HG02678 (cell line): ENCODE measurements around the gene RIN2.

Experiments used
- ATAC-seq: cut with Tn5 transposase; IDR thresholded peaks from one replicate; pipeline ENCODE4 v1.9.1; 2021; ENCODE audit warnings: mild to moderate bottlenecking, moderate library complexity; ENCODE audit not compliant: unreplicated experiment

RIN2 gene

GRCh38 chr20:19758133-19758500 is at the start of gene RIN2:
TSS of gene RIN2 (plus strand) at chr20:19758258. CDS start at chr20:19889602, 131,344 bp downstream.
- ATAC-seq: no peak

DNA sequence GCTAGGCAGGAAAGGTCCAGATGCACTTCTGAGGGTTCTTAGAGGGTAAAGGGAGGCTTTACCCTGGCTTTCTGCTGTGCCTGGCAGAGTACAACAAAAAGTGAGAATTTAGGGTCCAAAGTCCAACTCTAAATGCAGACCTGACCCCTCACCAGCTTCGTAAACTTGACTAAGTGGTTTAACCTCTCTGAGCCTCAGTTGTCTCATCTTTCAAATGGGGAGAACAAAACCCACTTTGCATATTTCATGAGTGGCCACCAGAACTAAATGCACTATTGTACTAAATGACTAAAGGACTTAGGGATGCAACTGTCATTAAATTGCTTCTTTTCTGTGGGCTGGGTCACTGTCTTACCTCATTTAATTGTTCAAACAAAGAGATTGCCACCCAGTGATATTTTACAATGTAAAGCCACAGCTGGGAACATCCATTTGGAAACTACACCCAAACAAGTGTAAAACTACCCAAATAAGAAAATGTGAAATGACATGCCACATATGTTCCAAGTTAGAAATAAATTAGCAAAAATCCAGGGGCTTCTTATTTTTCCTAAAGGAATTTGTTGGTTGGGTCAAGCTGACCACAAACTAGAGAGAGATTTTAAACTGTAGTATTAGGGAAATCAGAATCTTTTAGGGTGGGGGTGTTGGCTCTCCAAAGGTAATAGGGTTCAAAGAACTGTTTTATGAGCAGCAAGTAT is 48.3 kb upstream of the RIN2 start:
- ATAC-seq: no peak

GRCh38 chr20:19710336-19711120 is 47.5 kb upstream of the RIN2 start:
- no peak for ATAC-seq

DNA sequence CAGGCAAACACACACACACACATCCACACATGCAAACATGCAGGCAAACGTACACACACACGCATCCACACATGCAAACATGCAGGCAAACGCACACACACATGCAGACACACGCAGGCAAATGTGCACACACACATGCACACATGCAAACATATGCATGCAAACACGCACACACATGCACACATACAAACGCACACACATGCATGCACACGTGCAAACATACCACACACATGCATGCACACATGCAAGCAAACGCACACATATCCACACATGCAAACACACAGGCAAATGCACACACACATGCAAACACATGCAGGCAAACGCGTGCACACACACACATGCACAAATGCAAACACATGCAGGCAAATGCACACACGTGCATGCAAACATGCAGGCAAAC is 46.9 kb upstream of the RIN2 start:
- no peak for ATAC-seq

DNA sequence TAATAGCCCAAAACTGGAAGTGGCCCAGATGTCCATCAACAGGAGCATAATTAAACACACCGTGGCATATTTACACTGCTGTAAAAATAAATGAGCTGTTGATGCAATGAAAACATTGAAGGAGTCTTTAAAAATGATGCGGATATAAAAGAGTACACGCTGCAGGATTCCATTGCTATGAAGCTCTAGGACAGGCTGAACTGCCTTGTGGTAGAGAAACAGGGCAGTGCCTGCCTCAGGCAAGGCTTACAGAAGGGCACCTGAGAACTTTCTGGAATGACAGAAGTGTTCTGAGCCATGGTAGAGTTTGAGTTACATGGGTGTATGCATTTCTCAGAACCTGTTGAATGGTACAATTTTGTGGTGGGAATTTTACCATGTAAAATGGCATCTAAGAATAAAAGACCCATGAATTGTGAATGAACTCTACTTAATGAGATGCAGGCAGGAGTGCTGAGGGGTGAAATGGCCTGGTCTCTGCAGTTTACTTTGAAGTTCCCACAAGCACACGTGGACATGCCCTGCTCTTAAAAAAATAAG is 45.3 kb upstream of the RIN2 start:
- no peak for ATAC-seq

GRCh38 chr20:19713822-19714578 is 44.1 kb upstream of the RIN2 start:
- ATAC-seq: no peak

GRCh38 chr20:19714579-19714840 is 43.5 kb upstream of the RIN2 start:
- ATAC-seq: no peak

GRCh38 chr20:19715986-19716385 is 42.1 kb upstream of the RIN2 start:
- no peak for ATAC-seq

DNA sequence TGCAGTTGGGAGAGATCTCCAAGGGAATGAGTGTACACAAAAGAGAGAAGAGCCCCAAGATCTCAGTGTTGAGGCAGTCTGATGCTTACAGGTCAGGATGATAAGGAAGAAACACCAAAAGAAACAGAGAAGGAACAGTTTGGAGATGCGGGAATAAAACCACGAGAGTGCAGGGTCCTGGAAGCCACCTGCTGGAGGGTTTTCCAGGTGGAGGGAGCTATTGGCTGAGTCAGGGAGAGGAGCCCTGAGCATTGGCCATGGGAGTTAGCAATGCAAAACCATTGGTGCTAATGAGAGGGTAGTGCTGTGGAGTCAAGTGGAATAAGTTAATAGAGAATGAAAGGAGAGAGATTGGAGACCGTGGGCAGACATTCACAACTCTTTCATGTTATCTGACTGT is 39.2 kb upstream of the RIN2 start:
- no peak for ATAC-seq

GRCh38 chr20:19720991-19721390 is 37.1 kb upstream of the RIN2 start:
- ATAC-seq: no peak

DNA sequence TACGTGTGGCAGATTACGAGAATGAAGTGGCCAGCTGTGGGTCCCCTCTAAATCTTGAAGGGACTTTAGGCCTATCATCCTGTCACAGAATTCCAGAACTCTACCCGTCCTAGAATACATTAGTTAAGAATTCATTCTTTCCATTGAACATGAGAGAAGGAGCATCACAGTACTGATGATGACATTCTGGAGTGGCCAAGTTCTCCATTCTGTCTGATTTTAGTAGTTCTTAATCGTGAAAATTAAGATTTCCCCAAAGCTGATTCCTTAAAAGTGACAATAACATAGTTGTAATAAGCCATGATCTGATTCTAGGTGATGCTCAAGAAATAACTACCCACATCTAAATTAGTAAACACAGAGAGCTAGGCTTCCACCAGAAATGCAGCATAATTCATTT is 35.0 kb upstream of the RIN2 start:
- ATAC-seq: no peak

- no peak for ATAC-seq
These were observed 34.1 kb upstream of the RIN2 start for GRCh38 chr20:19723813-19724430.

- ATAC-seq: no peak
These were observed 32.7 kb upstream of the RIN2 start for GRCh38 chr20:19725373-19725772.

GRCh38 chr20:19725814-19726525 is 32.1 kb upstream of the RIN2 start:
- ATAC-seq: no peak

GRCh38 chr20:19727251-19727847 is 30.7 kb upstream of the RIN2 start:
- no peak for ATAC-seq

GRCh38 chr20:19729672-19730071 is 28.4 kb upstream of the RIN2 start:
- no peak for ATAC-seq

- no peak for ATAC-seq
These were observed 27.4 kb upstream of the RIN2 start for GRCh38 chr20:19730706-19731105.

GRCh38 chr20:19734811-19735210 is 23.2 kb upstream of the RIN2 start:
- ATAC-seq: no peak

- ATAC-seq: no peak
These were observed 22.6 kb upstream of the RIN2 start for GRCh38 chr20:19735446-19735845.

GRCh38 chr20:19737025-19737424 is 21.0 kb upstream of the RIN2 start:
- ATAC-seq: no peak
